ENCODE results near the gene NR3C2.
A peak's percentile ranks its signal among the peaks of the same experiment; 100 is the strongest.
"Not testable (repeated sequence)": the region's sequence is repeated elsewhere in the genome, so short reads cannot be mapped to it uniquely, and the experiment has no call there.

Gene NR3C2

GRCh38 chr4:148152868-148153625, 289.2 kb downstream of the NR3C2 start:
- no peak for DNase-seq

GRCh38 chr4:148151806-148152205, 290.4 kb downstream of the NR3C2 start:
- DNase-seq: no peak

GRCh38 chr4:148145475-148145874, 296.7 kb downstream of the NR3C2 start:
- no peak for DNase-seq

GRCh38 chr4:148143174-148143573, 299.0 kb downstream of the NR3C2 start:
- DNase-seq: no peak

- no peak for DNase-seq
Measured at GRCh38 chr4:148141501-148141900, 300.7 kb downstream of the NR3C2 start.

- DNase-seq: no peak
Measured at GRCh38 chr4:148126825-148127224, 315.4 kb downstream of the NR3C2 start.

GRCh38 chr4:148124512-148124911, 317.7 kb downstream of the NR3C2 start:
- no peak for DNase-seq

GRCh38 chr4:148123161-148123560, 319.1 kb downstream of the NR3C2 start:
- DNase-seq: not testable (repeated sequence)

GRCh38 chr4:148120216-148120615, 322.0 kb downstream of the NR3C2 start:
- no peak for DNase-seq

- DNase-seq: no peak
Measured at GRCh38 chr4:148118633-148119032, 323.6 kb downstream of the NR3C2 start.

GRCh38 chr4:148118179-148118578, 324.0 kb downstream of the NR3C2 start:
- DNase-seq: no peak

GRCh38 chr4:148116969-148117368, 325.2 kb downstream of the NR3C2 start:
- no peak for DNase-seq

GRCh38 chr4:148116264-148116663, 325.9 kb downstream of the NR3C2 start:
- peak in 1 of 2 experiments; percentile 5 for DNase-seq

GRCh38 chr4:148114436-148114835, 327.8 kb downstream of the NR3C2 start:
- DNase-seq: no peak

GRCh38 chr4:148112231-148112982, 329.8 kb downstream of the NR3C2 start:
- DNase-seq: peak; percentile 13 to 29

GRCh38 chr4:148110169-148110568, 332.0 kb downstream of the NR3C2 start:
- DNase-seq: no peak

GRCh38 chr4:148109216-148109615, 333.0 kb downstream of the NR3C2 start:
- no peak for DNase-seq

GRCh38 chr4:148108766-148109165, 333.4 kb downstream of the NR3C2 start:
- DNase-seq: no peak

GRCh38 chr4:148103597-148104355, 338.4 kb downstream of the NR3C2 start:
- DNase-seq: no peak

GRCh38 chr4:148101790-148102189, 340.4 kb downstream of the NR3C2 start:
- no peak for DNase-seq

GRCh38 chr4:148101235-148101634, 341.0 kb downstream of the NR3C2 start:
- DNase-seq: no peak

- DNase-seq: no peak
Measured at GRCh38 chr4:148097801-148098200, 344.4 kb downstream of the NR3C2 start.

- DNase-seq: no peak
Measured at GRCh38 chr4:148095346-148095923, 346.8 kb downstream of the NR3C2 start.

All from AML-193 (cell line).